DOHH2 (cell line): ENCODE measurements around the gene PRPF40A.

ENCODE experiments used
- CTCF ChIP-seq: fragments of 200-600 bp; sonication (generic); IDR thresholded peaks from one replicate; pipeline ENCODE4 v1.5.1; 2014; ENCODE audit warnings: antibody characterized with exemption, mild to moderate bottlenecking, low read depth, low read length; ENCODE audit not compliant: poor library complexity, severe bottlenecking
- EZH2phosphoT487 ChIP-seq: fragments of 200-600 bp; sonication (generic); IDR thresholded peaks from 2 replicates; pipeline ENCODE4 v1.6.1; 2017; ENCODE audit warnings: borderline replicate concordance, mild to moderate bottlenecking, antibody characterized with exemption, low read length, moderate library complexity, mixed read lengths

- TF ChIP-seq CTCF: no peak
- TF ChIP-seq EZH2phosphoT487: no peak
These were observed 61.4 kb downstream of the PRPF40A start for GRCh38 chr2:152655880-152656279.
